HepG2 (cell line): ENCODE data around the gene PDZD7. TPM values are rescaled to one million over a fixed set of nuclear protein-coding genes. Genes with fewer than 3 reads are reported as not detected.

Source experiments
- EED ChIP-seq: sonication (generic); formaldehyde crosslinking; IDR thresholded peaks from 2 replicates; pipeline ENCODE4 v1.5.0; 2020; ENCODE audit warnings: mild to moderate bottlenecking, missing genetic modification reagents
- HOXA9 ChIP-seq: sonication (generic); formaldehyde crosslinking; IDR thresholded peaks from 2 replicates; pipeline ENCODE4 v1.8.1; 2022; ENCODE audit warnings: missing genetic modification reagents, mild to moderate bottlenecking, moderate library complexity, borderline replicate concordance
- HOXD1 ChIP-seq: sonication (generic); formaldehyde crosslinking; IDR thresholded peaks from 2 replicates; pipeline ENCODE4 v1.5.0; 2020; ENCODE audit warnings: missing genetic modification reagents
- IKZF4 ChIP-seq: sonication (generic); formaldehyde crosslinking; IDR thresholded peaks from 2 replicates; pipeline ENCODE4 v1.5.1; 2020; ENCODE audit warnings: borderline replicate concordance, mild to moderate bottlenecking, low read depth, missing genetic modification reagents; ENCODE audit errors: not compliant biosample characterization
- NFKB2 ChIP-seq: sonication (generic); formaldehyde crosslinking; IDR thresholded peaks from 2 replicates; pipeline ENCODE4 v1.4.0; 2020; ENCODE audit warnings: missing genetic modification reagents, borderline replicate concordance
- PAWR ChIP-seq: sonication (generic); formaldehyde crosslinking; IDR thresholded peaks from 2 replicates; pipeline ENCODE4 v1.4.0; 2020; ENCODE audit warnings: missing genetic modification reagents, mild to moderate bottlenecking, borderline replicate concordance
- PPARG ChIP-seq: conservative IDR thresholded peaks from 2 replicates; pipeline ENCODE4 v1.6.1; 2016; ENCODE audit warnings: missing biosample characterization, missing genetic modification reagents
- RARA ChIP-seq: IDR thresholded peaks from 2 replicates; pipeline ENCODE4 v1.6.1; 2016; ENCODE audit warnings: missing genetic modification reagents, missing compliant biosample characterization
- SAP130 ChIP-seq: IDR thresholded peaks from 2 replicates; pipeline ENCODE4 v1.6.1; 2016; ENCODE audit warnings: low read depth
- SATB2 ChIP-seq: sonication (generic); formaldehyde crosslinking; IDR thresholded peaks from 2 replicates; pipeline ENCODE4 v1.5.0; 2020; ENCODE audit warnings: missing genetic modification reagents
- SIX1 ChIP-seq: sonication (generic); formaldehyde crosslinking; IDR thresholded peaks from 2 replicates; pipeline ENCODE4 v1.4.0; 2020; ENCODE audit warnings: missing genetic modification reagents, borderline replicate concordance
- TARDBP ChIP-seq: sonication (generic); formaldehyde crosslinking; IDR thresholded peaks from 2 replicates; pipeline ENCODE4 v1.8.0; 2022; ENCODE audit warnings: mild to moderate bottlenecking, missing genetic modification reagents
- TOE1 ChIP-seq: sonication (generic); formaldehyde crosslinking; IDR thresholded peaks from 2 replicates; pipeline ENCODE4 v1.4.0; 2020; ENCODE audit warnings: mild to moderate bottlenecking, missing genetic modification reagents
- YY1 ChIP-seq: IDR thresholded peaks from 2 replicates; pipeline ENCODE4 v1.6.1; 2011; ENCODE audit warnings: low read length, low read depth, moderate library complexity, mild to moderate bottlenecking; ENCODE audit not compliant: insufficient read depth, insufficient replicate concordance
- ZBTB1 ChIP-seq: sonication (generic); formaldehyde crosslinking; IDR thresholded peaks from 2 replicates; pipeline ENCODE4 v1.4.0; 2020; ENCODE audit warnings: missing genetic modification reagents, borderline replicate concordance
- ZFP36L1 ChIP-seq: sonication (generic); formaldehyde crosslinking; IDR thresholded peaks from 2 replicates; pipeline ENCODE4 v1.8.0; 2022; ENCODE audit warnings: mild to moderate bottlenecking, missing genetic modification reagents, moderate library complexity
- ZKSCAN5 ChIP-seq: sonication (generic); formaldehyde crosslinking; IDR thresholded peaks from 2 replicates; pipeline ENCODE4 v1.5.1; 2020; ENCODE audit warnings: mild to moderate bottlenecking, missing genetic modification reagents
- ZZZ3 ChIP-seq: sonication (generic); formaldehyde crosslinking; IDR thresholded peaks from 2 replicates; pipeline ENCODE4 v1.4.0; 2020; ENCODE audit warnings: missing genetic modification reagents, mild to moderate bottlenecking, borderline replicate concordance
- polyA plus RNA-seq, 8 experiments: library from polyadenylated mRNA; depleted of rRNA in 3 of 8; stranded (reverse) in 7 of 8; unstranded in 1 of 8; fragments of >200 nt; fragmentation: Illumina TruSeq in 4 of 8; extraction: Trizol in 4 of 8; gene quantifications; 2 replicates each; pipeline versions ENCODE4 v1.2.1 to v1.2.3, GENCODE V29; 2011 to 2016; ENCODE audit warnings: low read depth in 4 of 8, missing spikeins in 1 of 8, mixed read lengths in 1 of 8; ENCODE audit not compliant: insufficient read depth in 1 of 8
- total RNA-seq, 5 experiments: library from RNA; depleted of rRNA; stranded (reverse); fragments of >200 nt; fragmentation: Illumina TruSeq; extraction: Trizol; gene quantifications; 2 replicates each; pipeline ENCODE4 v1.2.3, GENCODE V29; 2016; ENCODE audit warnings: low read depth in 1 of 5
- TF ChIP-seq, protein P1 (sequence below): sonication (generic); formaldehyde crosslinking; conservative IDR thresholded peaks from 2 replicates; pipeline ENCODE4 v1.4.0; 2020; ENCODE audit warnings: missing genetic modification reagents
- TF ChIP-seq, protein P2 (sequence below): sonication (generic); formaldehyde crosslinking; IDR thresholded peaks from 2 replicates; pipeline ENCODE4 v1.5.1; 2020; ENCODE audit warnings: missing genetic modification reagents, mild to moderate bottlenecking, borderline replicate concordance
- TF ChIP-seq, protein P3 (sequence below): sonication (generic); formaldehyde crosslinking; IDR thresholded peaks from 2 replicates; pipeline ENCODE4 v1.4.0; 2020; ENCODE audit warnings: missing genetic modification reagents, borderline replicate concordance
- TF ChIP-seq, protein P4 (sequence below): IDR thresholded peaks from 2 replicates; pipeline ENCODE4 v1.6.1; 2016

The PDZD7 gene
- total and polyA plus RNA-seq, 2 of the 13 experiments (the other 11 are each of a cell fraction or from before 2014, with no cell fraction given): 0.58 to 0.73 TPM

DNA sequence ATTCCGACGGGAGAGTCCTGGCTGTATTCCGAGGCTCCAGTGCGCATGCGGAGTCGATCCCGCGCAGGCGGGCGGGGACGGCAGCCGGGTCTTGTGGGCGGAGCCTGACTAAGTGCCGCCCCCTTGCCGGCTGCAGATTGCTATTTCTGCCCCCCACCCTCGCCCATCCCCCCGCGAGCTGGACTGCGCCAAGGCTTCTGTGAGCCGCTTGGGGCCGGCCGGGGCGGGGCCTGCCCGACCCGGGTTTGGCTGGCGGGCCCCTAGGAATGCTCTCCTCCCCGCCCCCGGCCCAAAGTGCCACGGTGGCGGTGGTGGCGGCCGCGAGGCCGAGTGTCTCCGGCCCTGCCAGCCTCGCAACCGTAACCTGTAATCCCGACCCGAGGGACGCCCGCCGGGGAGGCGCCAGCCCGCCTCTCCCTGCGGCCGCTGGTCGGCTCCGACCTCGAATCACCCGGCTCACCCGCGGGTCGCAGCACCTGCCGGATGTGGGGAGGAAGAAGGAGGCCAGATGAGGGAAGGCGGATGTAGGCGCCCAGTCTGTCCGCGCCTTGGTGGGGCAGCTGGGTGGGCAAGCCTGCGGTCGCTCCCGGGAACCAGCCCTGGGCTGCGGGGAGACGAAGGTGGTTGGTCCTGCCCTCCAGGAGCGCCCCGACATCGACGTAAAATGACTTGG lies 30.2 kb upstream of the PDZD7 start (continued):
- TF ChIP-seq TOE1 (CRISPR knock-in tag): no peak
- no peak for TF ChIP-seq ZZZ3
- TF ChIP-seq SIX1 (CRISPR knock-in tag): no peak
- TF ChIP-seq PPARG (CRISPR knock-in tag): no peak
- TF ChIP-seq HOXA9 (CRISPR knock-in tag): peak; percentile 88
- no peak for TF ChIP-seq SATB2
- TF ChIP-seq TARDBP (CRISPR knock-in tag): no peak; the same call in 1 of the 2 replicates
- peak; percentile 93 for TF ChIP-seq EED
- TF ChIP-seq, protein P1, sequence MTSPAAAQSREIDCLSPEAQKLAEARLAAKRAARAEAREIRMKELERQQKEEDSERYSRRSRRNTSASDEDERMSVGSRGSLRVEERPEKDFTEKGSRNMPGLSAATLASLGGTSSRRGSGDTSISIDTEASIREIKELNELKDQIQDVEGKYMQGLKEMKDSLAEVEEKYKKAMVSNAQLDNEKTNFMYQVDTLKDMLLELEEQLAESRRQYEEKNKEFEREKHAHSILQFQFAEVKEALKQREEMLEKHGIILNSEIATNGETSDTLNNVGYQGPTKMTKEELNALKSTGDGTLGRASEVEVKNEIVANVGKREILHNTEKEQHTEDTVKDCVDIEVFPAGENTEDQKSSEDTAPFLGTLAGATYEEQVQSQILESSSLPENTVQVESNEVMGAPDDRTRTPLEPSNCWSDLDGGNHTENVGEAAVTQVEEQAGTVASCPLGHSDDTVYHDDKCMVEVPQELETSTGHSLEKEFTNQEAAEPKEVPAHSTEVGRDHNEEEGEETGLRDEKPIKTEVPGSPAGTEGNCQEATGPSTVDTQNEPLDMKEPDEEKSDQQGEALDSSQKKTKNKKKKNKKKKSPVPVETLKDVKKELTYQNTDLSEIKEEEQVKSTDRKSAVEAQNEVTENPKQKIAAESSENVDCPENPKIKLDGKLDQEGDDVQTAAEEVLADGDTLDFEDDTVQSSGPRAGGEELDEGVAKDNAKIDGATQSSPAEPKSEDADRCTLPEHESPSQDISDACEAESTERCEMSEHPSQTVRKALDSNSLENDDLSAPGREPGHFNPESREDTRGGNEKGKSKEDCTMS (CRISPR knock-in tag): no peak
- peak; percentile 82 for TF ChIP-seq YY1
- TF ChIP-seq PAWR (CRISPR knock-in tag): 0 out of 2 replicates have a peak, but pooled peaks have one; percentile 25
- TF ChIP-seq, protein P2, sequence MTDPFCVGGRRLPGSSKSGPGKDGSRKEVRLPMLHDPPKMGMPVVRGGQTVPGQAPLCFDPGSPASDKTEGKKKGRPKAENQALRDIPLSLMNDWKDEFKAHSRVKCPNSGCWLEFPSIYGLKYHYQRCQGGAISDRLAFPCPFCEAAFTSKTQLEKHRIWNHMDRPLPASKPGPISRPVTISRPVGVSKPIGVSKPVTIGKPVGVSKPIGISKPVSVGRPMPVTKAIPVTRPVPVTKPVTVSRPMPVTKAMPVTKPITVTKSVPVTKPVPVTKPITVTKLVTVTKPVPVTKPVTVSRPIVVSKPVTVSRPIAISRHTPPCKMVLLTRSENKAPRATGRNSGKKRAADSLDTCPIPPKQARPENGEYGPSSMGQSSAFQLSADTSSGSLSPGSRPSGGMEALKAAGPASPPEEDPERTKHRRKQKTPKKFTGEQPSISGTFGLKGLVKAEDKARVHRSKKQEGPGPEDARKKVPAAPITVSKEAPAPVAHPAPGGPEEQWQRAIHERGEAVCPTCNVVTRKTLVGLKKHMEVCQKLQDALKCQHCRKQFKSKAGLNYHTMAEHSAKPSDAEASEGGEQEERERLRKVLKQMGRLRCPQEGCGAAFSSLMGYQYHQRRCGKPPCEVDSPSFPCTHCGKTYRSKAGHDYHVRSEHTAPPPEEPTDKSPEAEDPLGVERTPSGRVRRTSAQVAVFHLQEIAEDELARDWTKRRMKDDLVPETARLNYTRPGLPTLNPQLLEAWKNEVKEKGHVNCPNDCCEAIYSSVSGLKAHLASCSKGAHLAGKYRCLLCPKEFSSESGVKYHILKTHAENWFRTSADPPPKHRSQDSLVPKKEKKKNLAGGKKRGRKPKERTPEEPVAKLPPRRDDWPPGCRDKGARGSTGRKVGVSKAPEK (CRISPR knock-in tag): no peak
- TF ChIP-seq ZKSCAN5 (CRISPR knock-in tag): no peak
- TF ChIP-seq IKZF4 (CRISPR knock-in tag): no peak
- peak; percentile 71; the same call in 1 of the 2 replicates for TF ChIP-seq NFKB2 (CRISPR knock-in tag)
- 0 out of 2 replicates have a peak, but pooled peaks have one; percentile 18 for TF ChIP-seq ZFP36L1 (CRISPR knock-in tag)
- peak; percentile 53 for TF ChIP-seq HOXD1 (CRISPR knock-in tag)
- TF ChIP-seq RARA (CRISPR knock-in tag): peak; percentile 43; the same call in 1 of the 2 replicates
- peak; percentile 64 for TF ChIP-seq SAP130 (CRISPR knock-in tag)
- TF ChIP-seq, protein P3, sequence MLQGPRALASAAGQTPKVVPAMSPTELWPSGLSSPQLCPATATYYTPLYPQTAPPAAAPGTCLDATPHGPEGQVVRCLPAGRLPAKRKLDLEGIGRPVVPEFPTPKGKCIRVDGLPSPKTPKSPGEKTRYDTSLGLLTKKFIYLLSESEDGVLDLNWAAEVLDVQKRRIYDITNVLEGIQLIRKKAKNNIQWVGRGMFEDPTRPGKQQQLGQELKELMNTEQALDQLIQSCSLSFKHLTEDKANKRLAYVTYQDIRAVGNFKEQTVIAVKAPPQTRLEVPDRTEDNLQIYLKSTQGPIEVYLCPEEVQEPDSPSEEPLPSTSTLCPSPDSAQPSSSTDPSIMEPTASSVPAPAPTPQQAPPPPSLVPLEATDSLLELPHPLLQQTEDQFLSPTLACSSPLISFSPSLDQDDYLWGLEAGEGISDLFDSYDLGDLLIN: 0 out of 2 replicates have a peak, but pooled peaks have one; percentile 13
- TF ChIP-seq ZBTB1 (CRISPR knock-in tag): no peak
- TF ChIP-seq, protein P4, sequence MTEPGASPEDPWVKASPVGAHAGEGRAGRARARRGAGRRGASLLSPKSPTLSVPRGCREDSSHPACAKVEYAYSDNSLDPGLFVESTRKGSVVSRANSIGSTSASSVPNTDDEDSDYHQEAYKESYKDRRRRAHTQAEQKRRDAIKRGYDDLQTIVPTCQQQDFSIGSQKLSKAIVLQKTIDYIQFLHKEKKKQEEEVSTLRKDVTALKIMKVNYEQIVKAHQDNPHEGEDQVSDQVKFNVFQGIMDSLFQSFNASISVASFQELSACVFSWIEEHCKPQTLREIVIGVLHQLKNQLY (CRISPR knock-in tag): no peak
